GM12873 (cell line): ENCODE results near the gene NEK7.

Source experiments
- CTCF ChIP-seq: IDR thresholded peaks from 2 replicates; pipeline ENCODE4 v1.5.1; 2012; ENCODE audit warnings: low read depth, mild to moderate bottlenecking, moderate library complexity, low read length, control low read depth; ENCODE audit not compliant: insufficient read depth; ENCODE audit errors: missing control alignments

NEK7 gene

GRCh38 chr1:198157241-198157846 lies 546 bp downstream of the NEK7 start:
- TF ChIP-seq CTCF, result no peak

- peak; percentile 2 for TF ChIP-seq CTCF
These were observed 1.3 kb downstream of the NEK7 start for GRCh38 chr1:198157847-198158725.

- TF ChIP-seq CTCF, result no peak
These were observed 2.2 kb downstream of the NEK7 start for GRCh38 chr1:198158735-198159589.

GRCh38 chr1:198160222-198160621 lies 3.4 kb downstream of the NEK7 start:
- no peak for TF ChIP-seq CTCF

GRCh38 chr1:198160946-198161614 lies 4.3 kb downstream of the NEK7 start:
- no peak for TF ChIP-seq CTCF

- TF ChIP-seq CTCF, result no peak
These were observed 4.9 kb downstream of the NEK7 start for GRCh38 chr1:198161718-198162090.
